ENCODE measurements around the gene FAXDC2.

DNA sequence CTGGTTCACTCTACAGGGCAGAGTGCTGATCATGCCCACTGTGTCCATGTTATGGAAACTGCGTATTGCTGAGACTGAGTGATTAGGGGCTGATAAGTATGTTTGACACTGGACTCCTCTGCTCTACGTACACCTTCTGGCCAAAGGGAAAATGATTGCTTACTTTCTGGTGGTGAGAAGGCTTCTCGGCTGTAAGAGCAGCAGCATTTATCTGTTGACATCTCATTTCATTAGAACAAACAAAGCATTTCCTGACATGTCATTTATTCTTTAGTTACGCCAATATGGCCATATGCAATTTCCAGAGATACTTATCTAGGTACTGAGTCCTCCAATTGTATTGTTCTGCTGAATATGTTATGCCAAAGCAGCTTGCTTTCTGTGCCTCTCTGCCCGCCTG lies 5.6 kb downstream of the FAXDC2 start:
- TF ChIP-seq, protein P1, sequence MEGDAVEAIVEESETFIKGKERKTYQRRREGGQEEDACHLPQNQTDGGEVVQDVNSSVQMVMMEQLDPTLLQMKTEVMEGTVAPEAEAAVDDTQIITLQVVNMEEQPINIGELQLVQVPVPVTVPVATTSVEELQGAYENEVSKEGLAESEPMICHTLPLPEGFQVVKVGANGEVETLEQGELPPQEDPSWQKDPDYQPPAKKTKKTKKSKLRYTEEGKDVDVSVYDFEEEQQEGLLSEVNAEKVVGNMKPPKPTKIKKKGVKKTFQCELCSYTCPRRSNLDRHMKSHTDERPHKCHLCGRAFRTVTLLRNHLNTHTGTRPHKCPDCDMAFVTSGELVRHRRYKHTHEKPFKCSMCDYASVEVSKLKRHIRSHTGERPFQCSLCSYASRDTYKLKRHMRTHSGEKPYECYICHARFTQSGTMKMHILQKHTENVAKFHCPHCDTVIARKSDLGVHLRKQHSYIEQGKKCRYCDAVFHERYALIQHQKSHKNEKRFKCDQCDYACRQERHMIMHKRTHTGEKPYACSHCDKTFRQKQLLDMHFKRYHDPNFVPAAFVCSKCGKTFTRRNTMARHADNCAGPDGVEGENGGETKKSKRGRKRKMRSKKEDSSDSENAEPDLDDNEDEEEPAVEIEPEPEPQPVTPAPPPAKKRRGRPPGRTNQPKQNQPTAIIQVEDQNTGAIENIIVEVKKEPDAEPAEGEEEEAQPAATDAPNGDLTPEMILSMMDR (IDR thresholded peaks at IDR 0.05), result no peak
- no peak for TF ChIP-seq EZH2 (IDR thresholded peaks at IDR 0.05)

Measured in neural progenitor cell (in vitro differentiated cells).